Measurements from ENCODE around the gene RNASEH2B.
A peak's percentile ranks its signal among the peaks of the same experiment; 100 is the strongest.

Gene RNASEH2B
- 66.0 to 93.2 reads per million in 2 experiments for total RNA-seq

GRCh38 chr13:50909605-50910484 is at the start of gene RNASEH2B:
TSS of gene RNASEH2B (plus strand) at chr13:50909791. CDS start at chr13:50910077, 286 bp downstream.
- DNase-seq (ENCODE audit: low read depth), result peak; percentile 50

DNA sequence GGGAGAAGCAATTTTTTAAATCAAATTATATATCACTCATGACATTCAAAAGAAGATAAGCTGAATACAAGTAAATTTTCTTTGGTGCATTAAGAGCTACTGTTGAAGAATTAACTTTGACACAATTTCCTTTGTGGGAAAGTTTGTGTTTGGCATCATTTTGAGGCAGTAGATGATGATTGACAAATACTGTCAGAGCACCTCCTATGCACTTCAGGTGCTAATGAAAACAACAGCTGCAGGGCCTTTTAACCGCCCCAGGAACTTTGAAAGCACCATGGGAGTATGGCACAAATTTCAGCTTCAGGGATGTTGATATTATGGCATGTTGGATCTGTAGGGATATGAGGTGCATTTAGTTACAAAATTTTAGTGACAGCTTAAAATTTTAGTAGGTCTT is 45.1 kb upstream of the RNASEH2B start:
- no peak for DNase-seq (ENCODE audit: low read depth)

DNA sequence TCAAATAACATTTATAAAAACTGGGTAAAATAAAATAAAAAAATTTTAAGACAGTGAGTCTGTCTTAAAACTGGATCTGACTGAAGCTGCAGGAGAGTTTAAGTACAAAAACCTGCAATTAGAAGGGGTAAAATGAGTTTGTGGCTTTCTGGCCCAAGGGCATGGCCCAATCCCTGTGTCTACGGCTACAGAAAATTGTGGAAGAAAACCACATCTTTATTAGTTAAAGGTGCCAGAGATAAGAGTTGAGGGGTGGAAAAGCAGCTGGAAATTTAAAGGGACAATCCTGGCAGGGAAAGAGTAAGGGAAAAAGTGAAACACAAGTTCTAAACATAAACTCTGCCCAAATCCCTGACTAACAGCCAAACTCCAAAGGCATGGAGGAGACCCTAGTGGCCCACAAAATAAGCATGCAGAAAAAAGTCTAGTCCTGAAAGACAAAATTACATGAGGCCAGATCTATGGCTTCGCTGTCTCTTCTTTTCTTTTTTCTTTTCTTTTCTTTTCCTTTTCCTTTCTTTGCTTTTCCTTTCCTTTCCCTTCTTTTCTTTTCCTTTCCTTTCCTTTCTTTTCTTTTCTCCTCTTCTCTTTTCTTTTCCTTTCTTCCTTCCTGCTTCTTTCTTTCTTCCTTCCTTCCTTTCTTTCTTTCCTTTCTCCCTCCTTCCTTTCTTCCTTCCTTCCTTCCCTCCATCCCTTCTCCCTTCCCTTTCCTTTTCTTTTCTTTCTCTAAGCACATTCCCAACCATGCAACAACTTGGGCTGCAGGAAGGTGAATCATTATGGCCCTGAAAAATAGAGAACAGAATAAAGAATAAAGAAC is 42.6 kb upstream of the RNASEH2B start:
- DNase-seq (ENCODE audit: low read depth), result no peak

- no peak for DNase-seq (ENCODE audit: low read depth)
Measured at GRCh38 chr13:50867637-50867945, 42.0 kb upstream of the RNASEH2B start.

GRCh38 chr13:50871405-50871804 is 38.2 kb upstream of the RNASEH2B start:
- no peak for DNase-seq (ENCODE audit: low read depth)

DNA sequence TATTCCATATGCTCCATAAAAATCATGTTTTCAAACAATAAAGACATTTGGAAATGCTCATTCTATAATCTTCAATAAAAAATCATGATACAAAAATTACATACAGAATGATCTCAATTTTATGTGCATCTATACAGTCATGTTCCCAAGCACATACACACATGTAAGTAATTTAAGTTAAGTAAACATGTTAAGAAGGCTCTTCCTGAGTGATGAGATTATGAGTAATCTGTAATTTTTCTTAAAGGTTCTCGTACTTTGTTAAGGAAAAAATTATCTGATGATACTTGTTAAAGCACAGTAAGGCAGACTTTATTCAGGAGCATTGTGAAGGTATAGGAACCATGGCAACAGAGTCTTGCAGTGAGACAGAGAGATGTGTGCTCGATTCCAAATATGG is 36.1 kb upstream of the RNASEH2B start:
- DNase-seq (ENCODE audit: low read depth), result no peak

DNA sequence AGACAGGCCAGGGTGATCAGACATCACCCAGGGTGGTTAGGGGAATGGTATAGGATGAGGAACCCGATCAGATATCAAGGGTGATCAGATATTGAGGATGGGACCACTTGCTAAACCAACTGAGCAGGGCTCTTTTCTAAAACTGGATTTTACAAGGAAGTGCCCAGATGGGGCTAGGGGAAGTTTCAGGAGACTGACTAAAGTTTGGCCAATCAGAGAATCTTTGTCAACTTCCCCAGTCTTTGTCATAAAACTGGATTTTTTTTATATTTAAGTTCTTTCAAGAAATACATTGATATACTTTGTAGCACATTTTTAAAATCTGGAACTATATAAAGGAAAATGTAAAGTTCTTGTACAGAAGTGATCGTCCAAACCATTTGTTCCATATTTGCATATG is 35.6 kb upstream of the RNASEH2B start:
- DNase-seq (ENCODE audit: low read depth), result no peak

GRCh38 chr13:50882816-50883435 is 26.7 kb upstream of the RNASEH2B start:
- DNase-seq (ENCODE audit: low read depth), result no peak

DNA sequence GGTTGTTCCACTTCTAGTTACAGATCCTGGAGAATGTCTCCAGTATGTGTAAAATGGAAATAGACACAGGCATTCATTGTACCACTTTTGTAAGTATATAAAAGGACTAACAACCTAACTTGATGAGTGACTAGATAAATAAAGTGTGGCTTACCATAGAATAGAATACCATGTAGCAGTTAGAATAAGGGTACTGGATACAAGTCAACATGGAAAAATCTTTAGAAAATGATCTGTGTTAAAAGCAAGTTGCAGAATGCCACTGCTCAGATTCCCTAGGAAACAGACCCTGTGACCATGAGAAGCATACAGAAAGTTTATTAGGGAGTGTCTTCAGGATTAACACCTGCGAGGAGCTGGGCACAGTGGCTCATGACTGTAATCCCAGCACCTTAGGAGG is 25.9 kb upstream of the RNASEH2B start:
- no peak for DNase-seq (ENCODE audit: low read depth)

- DNase-seq (ENCODE audit: low read depth), result no peak
Measured at GRCh38 chr13:50884265-50884664, 25.3 kb upstream of the RNASEH2B start.

DNA sequence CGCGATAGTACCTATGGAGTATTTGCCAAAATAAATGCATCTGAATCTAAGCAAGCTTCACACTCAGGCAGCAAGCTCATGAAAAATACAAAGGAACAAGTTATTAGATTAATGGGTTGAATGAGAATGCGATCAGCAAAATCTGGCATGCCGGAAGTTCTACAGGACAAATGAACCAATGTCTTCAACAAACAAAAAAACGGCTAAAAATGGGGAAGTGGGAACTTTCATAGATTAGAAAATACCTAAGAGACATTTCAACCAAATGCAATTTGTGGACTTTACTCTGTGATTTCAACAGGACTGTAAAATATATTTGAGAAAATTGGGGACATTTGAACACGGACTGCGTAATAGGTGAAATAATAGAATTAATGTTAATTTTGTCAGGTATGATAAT is 22.4 kb upstream of the RNASEH2B start:
- no peak for DNase-seq (ENCODE audit: low read depth)

DNA sequence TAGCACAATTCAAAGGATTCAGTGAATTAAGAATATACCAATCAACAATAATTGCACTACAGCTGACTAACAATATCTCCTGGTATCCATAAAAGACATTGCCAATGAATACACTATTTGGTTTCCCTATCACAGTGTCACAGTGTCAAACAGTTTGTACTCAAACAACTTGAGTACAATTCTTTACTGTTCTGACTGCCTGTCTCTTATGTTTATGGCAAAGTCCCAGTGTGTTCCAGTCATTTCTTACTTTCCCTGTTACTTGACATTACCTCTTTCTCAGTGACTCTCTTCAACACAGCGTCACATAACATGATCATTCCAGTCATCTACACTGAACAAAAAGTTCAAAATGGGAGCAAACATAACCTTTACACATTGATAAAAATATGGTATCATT is 21.2 kb upstream of the RNASEH2B start:
- DNase-seq (ENCODE audit: low read depth), result no peak

DNA sequence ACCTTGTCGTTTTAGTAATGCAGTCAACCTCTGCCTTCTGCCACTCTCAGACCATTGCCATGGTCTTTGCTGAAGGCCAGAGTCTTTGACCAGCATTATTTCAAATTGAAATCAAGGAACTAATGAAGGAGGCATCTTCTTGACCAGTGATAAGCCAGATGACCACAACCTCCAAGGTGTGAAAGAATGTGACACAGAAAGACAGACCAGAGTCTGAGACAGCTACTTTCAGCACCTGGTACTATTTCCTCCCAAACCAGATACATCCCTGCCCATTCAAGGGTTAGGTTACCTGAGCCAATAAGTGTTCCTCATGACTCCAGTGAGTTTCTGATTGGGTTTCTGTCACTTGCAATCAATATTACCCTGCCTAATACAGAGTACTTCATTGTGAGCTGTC is 20.3 kb upstream of the RNASEH2B start:
- DNase-seq (ENCODE audit: low read depth), result no peak

GRCh38 chr13:50891206-50891605 is 18.4 kb upstream of the RNASEH2B start:
- DNase-seq (ENCODE audit: low read depth), result no peak

- DNase-seq (ENCODE audit: low read depth), result peak; percentile 14
Measured at GRCh38 chr13:50892210-50892944, 17.2 kb upstream of the RNASEH2B start.

DNA sequence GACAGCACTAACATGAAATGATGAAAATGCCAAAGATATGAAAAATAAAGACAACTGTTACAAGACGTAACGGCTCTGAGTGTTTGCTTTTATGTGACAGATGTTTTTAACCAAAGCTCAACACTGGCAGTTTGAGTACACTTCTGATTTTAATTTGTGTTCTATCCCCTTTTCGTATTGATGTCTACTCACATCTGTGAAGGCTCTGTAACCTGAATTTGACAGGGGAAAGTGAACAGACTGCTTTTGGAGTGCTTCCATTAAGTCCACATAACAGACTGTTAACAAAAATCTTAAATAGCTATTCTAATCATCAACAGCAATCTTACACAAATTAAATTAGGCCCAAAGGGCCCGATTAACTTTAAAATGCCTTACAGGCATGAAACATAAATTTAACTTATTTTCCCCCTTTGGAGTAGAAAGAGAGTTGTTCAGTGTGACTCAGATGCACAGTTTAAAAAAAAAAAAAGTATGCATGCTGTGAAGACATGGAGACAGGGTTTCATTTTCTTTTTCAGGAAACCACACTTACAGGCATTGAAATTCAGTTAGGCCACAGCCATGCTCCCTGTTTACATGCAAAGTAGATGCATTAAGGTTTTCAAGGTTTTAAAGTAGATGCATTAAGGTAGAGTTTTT is 16.3 kb upstream of the RNASEH2B start:
- no peak for DNase-seq (ENCODE audit: low read depth)

GRCh38 chr13:50894012-50894411 is 15.6 kb upstream of the RNASEH2B start:
- DNase-seq (ENCODE audit: low read depth), result no peak

DNA sequence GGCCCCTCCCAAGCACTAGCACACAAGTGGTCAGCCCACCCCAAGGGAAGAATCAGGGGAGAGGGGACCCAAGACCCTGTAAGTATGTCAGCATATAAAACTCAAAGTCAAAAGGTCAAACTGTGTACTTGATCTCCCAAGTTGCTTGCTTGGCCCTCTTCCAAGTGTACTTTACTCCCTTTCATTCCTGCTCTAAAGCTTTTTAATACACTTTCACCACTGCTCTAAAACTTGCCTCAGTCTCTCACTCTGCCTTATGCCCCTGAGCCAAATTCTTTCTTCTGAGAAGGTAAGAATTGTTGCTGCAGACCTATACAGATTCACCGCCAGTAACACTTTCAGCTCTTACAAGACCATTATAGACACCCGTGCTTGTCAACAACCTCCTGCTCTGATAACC is 15.1 kb upstream of the RNASEH2B start:
- no peak for DNase-seq (ENCODE audit: low read depth)

DNA sequence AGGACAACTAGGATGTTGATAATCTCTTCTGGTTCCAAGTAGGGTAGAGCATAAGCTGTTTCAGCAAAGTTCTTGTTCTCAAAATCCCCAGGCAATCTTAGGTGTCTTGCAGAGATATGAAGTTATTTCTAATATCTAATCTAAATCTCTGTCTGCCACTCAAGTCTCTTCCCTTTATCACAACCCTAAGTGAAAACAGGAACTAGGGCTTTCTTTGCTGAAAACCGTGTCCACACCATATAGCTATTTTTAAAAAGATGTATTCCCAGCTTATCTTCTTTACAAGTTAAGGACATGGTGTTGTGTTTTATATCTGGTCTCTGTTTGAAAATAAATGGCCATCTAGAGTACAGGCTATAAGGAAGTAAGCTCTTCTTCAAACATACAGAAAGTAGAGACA is 11.3 kb upstream of the RNASEH2B start:
- no peak for DNase-seq (ENCODE audit: low read depth)

DNA sequence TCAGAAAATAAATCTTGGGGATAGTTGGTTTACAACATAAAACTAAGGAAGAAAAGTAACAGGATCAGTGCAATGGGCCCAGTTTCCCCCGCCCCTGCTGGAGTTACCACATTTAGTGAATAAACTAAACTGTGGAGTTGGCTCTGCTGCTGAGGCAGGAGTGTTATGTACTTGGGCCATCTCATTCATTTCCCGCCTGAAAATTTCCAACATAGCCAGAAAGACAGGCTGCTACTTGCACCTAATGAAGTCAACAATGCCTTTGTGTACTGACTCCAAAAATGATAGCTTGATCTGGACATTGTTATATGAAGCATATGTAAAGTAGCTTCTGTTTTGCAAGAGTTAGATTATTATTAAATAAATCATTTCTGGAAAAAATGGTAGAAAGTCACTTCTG is 7.9 kb upstream of the RNASEH2B start:
- DNase-seq (ENCODE audit: low read depth), result no peak

DNA sequence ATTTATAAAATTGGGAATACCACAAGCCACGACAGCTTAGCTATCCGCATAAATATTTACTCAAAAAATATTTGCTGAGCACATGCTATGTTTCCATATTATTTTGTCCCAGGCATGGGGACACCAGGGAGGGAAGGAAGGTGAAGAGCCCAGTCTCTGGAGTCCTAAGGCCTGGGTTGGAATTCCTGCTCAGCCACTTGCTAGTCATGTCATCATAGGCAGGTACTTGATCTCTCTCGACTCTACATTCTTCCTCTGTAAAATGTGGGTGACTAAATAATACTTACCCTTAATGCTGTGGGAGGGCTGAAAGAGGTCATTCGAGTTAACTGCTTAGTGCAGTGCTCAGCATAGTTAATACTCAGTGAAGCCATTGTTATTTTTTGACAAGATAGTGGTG is 4.3 kb upstream of the RNASEH2B start:
- no peak for DNase-seq (ENCODE audit: low read depth)

DNA sequence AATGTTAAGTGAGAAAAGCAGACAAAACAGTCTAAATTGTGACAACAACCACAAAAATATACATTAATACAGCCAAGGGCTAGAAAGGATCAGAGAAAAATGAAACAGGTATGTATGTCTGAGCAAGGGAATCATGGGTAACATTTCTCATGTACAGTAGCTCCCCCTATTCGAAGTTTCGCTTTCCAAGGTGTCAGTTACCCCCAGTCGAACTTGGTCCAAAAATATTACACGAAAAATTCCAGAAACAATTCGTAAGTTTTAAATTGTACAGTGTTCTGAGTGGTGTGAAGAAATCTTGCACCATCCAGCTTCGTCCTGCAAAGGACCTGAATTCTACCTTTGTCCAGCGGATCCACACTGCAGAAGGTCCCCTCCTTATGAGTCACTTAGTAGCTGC is 1.8 kb upstream of the RNASEH2B start:
- no peak for DNase-seq (ENCODE audit: low read depth)
